Thyroid gland (tissue), 4 donors: ENCODE measurements around the gene ZFY.

Experiments
- CTCF ChIP-seq, 6 experiments: fragments of 200-600 bp in 3 of 6; fragments of 450-650 bp in 3 of 6; sonication (generic) in 3 of 6; IDR thresholded peaks; one replicate each; pipeline ENCODE4 v1.5.1; 2016 to 2019; ENCODE audit warnings: antibody characterized with exemption in 6 of 6, mild to moderate bottlenecking in 2 of 6, inconsistent platforms in 1 of 6, moderate library complexity in 1 of 6
- POLR2A ChIP-seq, 2 donors: fragments of 450-650 bp; IDR thresholded peaks; one replicate each; pipeline ENCODE4 v1.6.1; 2017; ENCODE audit warnings: antibody characterized with exemption in 2 of 2, mild to moderate bottlenecking in 2 of 2, moderate library complexity in 1 of 2

GRCh38 chrY:2907356-2907755 lies 27.8 kb upstream of the ZFY start:
- TF ChIP-seq CTCF (IDR thresholded peaks at IDR 0.05) = no peak
- no peak for TF ChIP-seq POLR2A (IDR thresholded peaks at IDR 0.05)
